Measurements from ENCODE around the gene SAMD4A. TPM values are rescaled to one million over a fixed set of nuclear protein-coding genes. Genes with fewer than 3 reads are reported as not detected.

SAMD4A gene
- total and polyA plus RNA-seq, 2 of the 4 experiments (the other 2 are of a cell fraction) = 22.9 to 38.2 TPM

DNA sequence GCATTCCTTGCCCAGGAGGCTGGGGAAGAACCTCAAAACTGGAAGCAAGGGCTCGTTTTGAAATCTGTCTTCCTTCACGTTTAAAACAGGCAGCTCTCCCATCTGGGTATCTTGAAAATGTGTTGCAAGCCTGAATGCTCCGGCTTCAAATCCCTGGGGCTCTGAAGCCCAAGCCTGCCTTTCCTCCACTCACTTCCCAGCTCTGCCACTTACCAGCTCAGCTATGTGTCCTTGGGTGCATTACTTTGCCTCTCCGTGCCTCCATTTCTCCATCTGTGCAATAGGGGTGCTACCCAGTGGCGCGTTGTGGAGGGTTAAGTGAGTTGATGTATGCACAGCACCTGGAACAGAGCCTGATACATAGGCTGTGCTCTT lies 238.1 kb downstream of the SAMD4A start:
- Histone ChIP-seq H4K8ac (ENCODE audit: low read depth in 2 of 2, low read length in 2 of 2) (no peak overlapping the region), H3K4me2 (ENCODE audit: low read depth, low read length) (no peak overlapping the region), H3K14ac (replicated peaks; ENCODE audit: low read depth, low read length) (peak overlapping the region; percentile 90), H3K27ac (ENCODE audit: insufficient read depth, low read length) (no peak overlapping the region), H2AK9ac (replicated peaks; ENCODE audit: low read depth, low read length, poor library complexity) (no peak overlapping the region), H2BK20ac (ENCODE audit: low read depth, low read length) (no peak overlapping the region), H4K5ac (ENCODE audit: low read depth, low read length) (no peak overlapping the region), H4K91ac (ENCODE audit: insufficient read depth, low read depth, low read length) (no peak overlapping the region), H2AFZ (replicated peaks; ENCODE audit: low read length, poor library complexity) (peak overlapping the region; percentile 89), H3K56ac (ENCODE audit: extremely low read depth, insufficient read depth, low read length) (no peak overlapping the region), H3K36me3 (ENCODE audit: control insufficient read depth, insufficient read depth, low read length) (no peaks in the 10 kb centered on the region), H3K4me3 (ENCODE audit: insufficient read depth, low read depth, low read length) (no peak overlapping the region), H3K9me1 (ENCODE audit: insufficient read depth, low read length) (0 out of 2 replicates have a peak, but pooled peaks cover 3% of the 10 kb centered on the region), H2BK5ac (ENCODE audit: low read depth, low read length, poor library complexity, severe bottlenecking) (no peak overlapping the region), H3K4me1 (ENCODE audit: control insufficient read depth, insufficient read depth, low read length) (peaks cover 3% of the 10 kb centered on the region; the same call in 1 of the 2 replicates), H4K20me1 (ENCODE audit: insufficient read depth, low read length) (no peaks in the 10 kb centered on the region), H3K23ac (ENCODE audit: low read depth, low read length) (no peak overlapping the region), H2BK120ac (ENCODE audit: low read depth, low read length) (no peak overlapping the region), H3K18ac (ENCODE audit: low read depth, low read length) (no peak overlapping the region), H3K9me3 (ENCODE audit: control insufficient read depth, insufficient read depth, low read length) (no peaks in the 10 kb centered on the region), H2AK5ac (ENCODE audit: low read depth, low read length) (peak overlapping the region; percentile 50), H3K27me3 (ENCODE audit: control insufficient read depth, insufficient read depth, low read length) (no peaks in the 10 kb centered on the region; the same call in 1 of the 2 replicates), H2BK15ac (ENCODE audit: low read depth, low read length) (no peak overlapping the region), H3K79me1 (ENCODE audit: low read depth in 1 of 2, low read length in 2 of 2) (no peaks in the 10 kb centered on the region; a peak in 1 of 4 replicates), H3K9ac (ENCODE audit: low read depth, low read length) (no peak overlapping the region), H3K4ac (ENCODE audit: low read depth, low read length) (peak overlapping the region; percentile 78; the same call in 1 of the 2 replicates)
- TF ChIP-seq, protein P1, sequence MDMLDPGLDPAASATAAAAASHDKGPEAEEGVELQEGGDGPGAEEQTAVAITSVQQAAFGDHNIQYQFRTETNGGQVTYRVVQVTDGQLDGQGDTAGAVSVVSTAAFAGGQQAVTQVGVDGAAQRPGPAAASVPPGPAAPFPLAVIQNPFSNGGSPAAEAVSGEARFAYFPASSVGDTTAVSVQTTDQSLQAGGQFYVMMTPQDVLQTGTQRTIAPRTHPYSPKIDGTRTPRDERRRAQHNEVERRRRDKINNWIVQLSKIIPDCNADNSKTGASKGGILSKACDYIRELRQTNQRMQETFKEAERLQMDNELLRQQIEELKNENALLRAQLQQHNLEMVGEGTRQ (IDR thresholded peaks at IDR 0.05; ENCODE audit: low read depth, low read length) = no peak
- TF ChIP-seq FOS (IDR thresholded peaks at IDR 0.05; ENCODE audit: low read depth, low read length) = no peak
- TF ChIP-seq CHD1 (IDR thresholded peaks at IDR 0.05; ENCODE audit: low read depth, low read length) = no peak
- TF ChIP-seq, protein P2, sequence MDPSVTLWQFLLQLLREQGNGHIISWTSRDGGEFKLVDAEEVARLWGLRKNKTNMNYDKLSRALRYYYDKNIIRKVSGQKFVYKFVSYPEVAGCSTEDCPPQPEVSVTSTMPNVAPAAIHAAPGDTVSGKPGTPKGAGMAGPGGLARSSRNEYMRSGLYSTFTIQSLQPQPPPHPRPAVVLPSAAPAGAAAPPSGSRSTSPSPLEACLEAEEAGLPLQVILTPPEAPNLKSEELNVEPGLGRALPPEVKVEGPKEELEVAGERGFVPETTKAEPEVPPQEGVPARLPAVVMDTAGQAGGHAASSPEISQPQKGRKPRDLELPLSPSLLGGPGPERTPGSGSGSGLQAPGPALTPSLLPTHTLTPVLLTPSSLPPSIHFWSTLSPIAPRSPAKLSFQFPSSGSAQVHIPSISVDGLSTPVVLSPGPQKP (IDR thresholded peaks at IDR 0.05; ENCODE audit: borderline replicate concordance, low read depth, low read length) = no peak
- no peak for TF ChIP-seq SMC3 (IDR thresholded peaks at IDR 0.05; ENCODE audit: low read depth, low read length)
- in situ Hi-C loops (cut with MboI; ENCODE audit: low sequenced_read_pairs) (loop anchor here (10.0 kb wide), 1 partner anchor 250 kb away; no protein-coding TSS in a partner anchor), dilution Hi-C loops (cut with HindIII; ENCODE audit: low sequenced_read_pairs, unreplicated experiment) (no loop called here), intact Hi-C loops (cut with micrococcal nuclease) (loop anchor here (5.0 kb wide), 2 partner anchors 298 to 438 kb away; partner anchors contain the start of gene CGRRF1)
- ChIA-PET POLR2A (ENCODE audit: unreplicated experiment) (no interaction called here), CTCF (interaction anchor here (0.6 to 1.4 kb wide), 6 partner anchors 12 to 301 kb away, joined by 3 to 6 read pairs (median 4); partner anchors contain the start of gene CGRRF1)
- 37% methylated on average over 2 of the region's 6 CpGs; no CpG with 5 or more reads in 1 of the 2 experiments for WGBS, 2 experiments (ENCODE audit: extremely low coverage in 2 of 2, insufficient read length in 1 of 2)
- no TSS peak for BruUV-seq (replicated peaks)
- ATAC-seq (ENCODE audit: low read depth) (no peak), DNase-seq (no peak)
